ENCODE measurements around the gene HTR3D. TPM values are rescaled to one million over a fixed set of nuclear protein-coding genes. Genes with fewer than 3 reads are reported as not detected.

Gene HTR3D
- polyA plus RNA-seq, 1 of the 3 experiments (the other 2 are of a cell fraction): not detected

GRCh38 chr3:184015381-184016019, 16.0 kb upstream of the HTR3D start:
- ChIA-PET POLR2A (interaction anchor here (1.0 kb wide), 1 partner anchor 119 kb away, joined by 3 read pairs; no protein-coding TSS in a partner anchor), CTCF (interaction anchor here (1.0 to 5.3 kb wide), 10 partner anchors 8 to 292 kb away, joined by 3 to 55 read pairs (median 4); partner anchors contain the start of gene EEF1AKMT4)
- WGBS (ENCODE audit: low lambda C conversion rate): 58% methylated on average over 10 of the region's 10 CpGs
- no peaks in the 10 kb centered on the region for H4K20me1 ChIP-seq (ENCODE audit: insufficient read depth)
- H3K27ac ChIP-seq (ENCODE audit: low read depth in 2 of 2, low read length in 1 of 2): peak overlapping the region in 1 of 2 experiments; percentile 60; a peak in 2 of 4 replicates
- H3K79me2 ChIP-seq (ENCODE audit: insufficient read depth): peaks cover 26% of the 10 kb centered on the region
- H3F3A ChIP-seq (replicated peaks; ENCODE audit: insufficient read depth): no peaks in the 10 kb centered on the region
- H3K9ac ChIP-seq: no peak overlapping the region
- DNase-seq: peak; percentile 71
- H3K9me2 ChIP-seq: no peaks in the 10 kb centered on the region
- H3K27me3 ChIP-seq (ENCODE audit: insufficient read depth): no peaks in the 10 kb centered on the region
- no peaks in the 10 kb centered on the region for H3K9me3 ChIP-seq
- H3K36me3 ChIP-seq (replicated peaks in 1 of 2; ENCODE audit: control insufficient read depth in 1 of 2, insufficient read depth in 2 of 2, low read length in 1 of 2): peaks cover 21 to 23% of the 10 kb centered on the region in 2 experiments
- no peak overlapping the region for H2AFZ ChIP-seq (ENCODE audit: low read depth)
- H3K4me1 ChIP-seq (ENCODE audit: control insufficient read depth in 1 of 2, insufficient read depth in 2 of 2, low read depth in 1 of 2, low read length in 1 of 2): peaks cover 11 to 22% of the 10 kb centered on the region in 2 experiments; a peak in 3 of 4 replicates
- peak overlapping the region; percentile 22 to 100; a peak in 3 of 4 replicates for H3K4me3 ChIP-seq (ENCODE audit: low read depth in 2 of 2, low read length in 1 of 2)
- peak overlapping the region; percentile 93 for H3K4me2 ChIP-seq
- TF ChIP-seq, protein P1, sequence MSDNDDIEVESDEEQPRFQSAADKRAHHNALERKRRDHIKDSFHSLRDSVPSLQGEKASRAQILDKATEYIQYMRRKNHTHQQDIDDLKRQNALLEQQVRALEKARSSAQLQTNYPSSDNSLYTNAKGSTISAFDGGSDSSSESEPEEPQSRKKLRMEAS (IDR thresholded peaks at IDR 0.05; ENCODE audit: low read depth): no peak
- TF ChIP-seq EZH2phosphoT487 (IDR thresholded peaks at IDR 0.05; ENCODE audit: borderline replicate concordance, low read depth) (no peak), RCOR1 (IDR thresholded peaks at IDR 0.05; ENCODE audit: low read length) (peak; percentile 42; the same call in 1 of the 2 replicates), EP300 (IDR thresholded peaks at IDR 0.05; ENCODE audit: borderline replicate concordance in 1 of 2, low read depth in 1 of 2, low read length in 1 of 2) (peak in 1 of 2 experiments; percentile 40; a peak in 1 of 4 replicates), ELF1 (IDR thresholded peaks at IDR 0.05) (no peak), MEF2A (IDR thresholded peaks at IDR 0.05; ENCODE audit: borderline replicate concordance, low read depth) (no peak), NFIC (IDR thresholded peaks at IDR 0.05; ENCODE audit: borderline replicate concordance) (no peak), FOXM1 (IDR thresholded peaks at IDR 0.05; ENCODE audit: low read depth) (no peak), REST (IDR thresholded peaks at IDR 0.05; ENCODE audit: low read depth, low read length) (no peak)

- H2AFZ ChIP-seq (ENCODE audit: low read depth): no peak overlapping the region
- no peaks in the 10 kb centered on the region for H3K9me2 ChIP-seq
- H3K4me1 ChIP-seq (ENCODE audit: control insufficient read depth in 1 of 2, insufficient read depth in 2 of 2, low read depth in 1 of 2, low read length in 1 of 2): peaks cover 11 to 22% of the 10 kb centered on the region in 2 experiments; a peak in 3 of 4 replicates
- H3F3A ChIP-seq (replicated peaks; ENCODE audit: insufficient read depth): no peaks in the 10 kb centered on the region
- POLR2A ChIA-PET: interaction anchor here (1.0 kb wide), 1 partner anchor 120 kb away, joined by 3 read pairs; no protein-coding TSS in a partner anchor
- H3K9me3 ChIP-seq: no peaks in the 10 kb centered on the region
- peak overlapping the region in 1 of 2 experiments; percentile 60; a peak in 2 of 4 replicates for H3K27ac ChIP-seq (ENCODE audit: low read depth in 2 of 2, low read length in 1 of 2)
- peaks cover 26% of the 10 kb centered on the region for H3K79me2 ChIP-seq (ENCODE audit: insufficient read depth)
- DNase-seq: no peak
- H3K4me2 ChIP-seq: peak overlapping the region; percentile 93
- H3K4me3 ChIP-seq (ENCODE audit: low read depth in 2 of 2, low read length in 1 of 2): peak overlapping the region; percentile 22 to 100; a peak in 3 of 4 replicates
- no peak overlapping the region for H3K9ac ChIP-seq
- WGBS (ENCODE audit: low lambda C conversion rate): 48% methylated on average over 4 of the region's 5 CpGs
- peaks cover 20 to 21% of the 10 kb centered on the region in 2 experiments for H3K36me3 ChIP-seq (replicated peaks in 1 of 2; ENCODE audit: control insufficient read depth in 1 of 2, insufficient read depth in 2 of 2, low read length in 1 of 2)
- no peaks in the 10 kb centered on the region for H4K20me1 ChIP-seq (ENCODE audit: insufficient read depth)
- CTCF ChIA-PET: interaction anchor here (0.8 to 5.3 kb wide), 12 partner anchors 9 to 291 kb away, joined by 3 to 55 read pairs (median 3); partner anchors contain the start of genes EEF1AKMT4 and PARL
- H3K27me3 ChIP-seq (ENCODE audit: insufficient read depth): no peaks in the 10 kb centered on the region
- TF ChIP-seq GABPA (IDR thresholded peaks at IDR 0.05; ENCODE audit: low read depth) (no peak), TEAD4 (IDR thresholded peaks at IDR 0.05; ENCODE audit: borderline replicate concordance, insufficient read depth) (no peak), RFX5 (IDR thresholded peaks at IDR 0.05; ENCODE audit: low read length) (no peak), PBX3 (IDR thresholded peaks at IDR 0.05) (no peak), FOXM1 (IDR thresholded peaks at IDR 0.05; ENCODE audit: low read depth) (no peak), ZBTB33 (IDR thresholded peaks at IDR 0.05; ENCODE audit: borderline replicate concordance, low read depth) (no peak), FOXJ3 (CRISPR knock-in tag; IDR thresholded peaks at IDR 0.05) (no peak), ELF1 (IDR thresholded peaks at IDR 0.05) (no peak), YY1 (IDR thresholded peaks at IDR 0.05; ENCODE audit: low read depth) (no peak), EP300 (IDR thresholded peaks at IDR 0.05; ENCODE audit: borderline replicate concordance in 1 of 2, low read depth in 1 of 2, low read length in 1 of 2) (no peak), NFIC (IDR thresholded peaks at IDR 0.05; ENCODE audit: borderline replicate concordance) (no peak), IRF3 (IDR thresholded peaks at IDR 0.05; ENCODE audit: low read depth, low read length) (no peak), MEF2A (IDR thresholded peaks at IDR 0.05; ENCODE audit: borderline replicate concordance, low read depth) (no peak)
Observed at GRCh38 chr3:184016169-184016570, 15.4 kb upstream of the HTR3D start.

All from SK-N-SH (cell line).